Measurements from ENCODE around the gene RAD52. TPM values are rescaled to one million over a fixed set of nuclear protein-coding genes. Genes with fewer than 3 reads are reported as not detected.
A peak's percentile ranks its signal among the peaks of the same experiment; 100 is the strongest.

RAD52 gene
- total RNA-seq, 1 experiment from 2014 or later = 24.7 TPM

- DNase-seq (ENCODE audit: low spot score) = no peak
- Histone ChIP-seq H3K36me3 (ENCODE audit: insufficient read depth, low read length, poor library complexity, severe bottlenecking) (peaks cover 83% of the 10 kb centered on the region), H3K27me3 (replicated peaks; ENCODE audit: insufficient read depth, low read depth, low read length, poor library complexity) (no peaks in the 10 kb centered on the region), H3K4me3 (ENCODE audit: low read depth, low read length, poor library complexity, severe bottlenecking) (no peak overlapping the region), H3K27ac (ENCODE audit: low read depth, low read length, poor library complexity, severe bottlenecking) (no peak overlapping the region), H3K4me1 (ENCODE audit: insufficient read depth, low read length, poor library complexity, severe bottlenecking) (no peaks in the 10 kb centered on the region), H3K9me3 (ENCODE audit: low read depth, low read length, poor library complexity, severe bottlenecking) (no peaks in the 10 kb centered on the region)
- ChIA-PET POLR2A (ENCODE audit: low non-redundant PET) (no interaction called here), CTCF (no interaction called here)
- intact Hi-C loops (cut with micrococcal nuclease; ENCODE audit: unreplicated experiment) = no loop called here
- no TSS peak for BruUV-seq (replicated peaks)
- TF ChIP-seq CTCF (conservative IDR thresholded peaks at IDR 0.05; ENCODE audit: low read depth, low read length) (no peak), EZH2 (IDR thresholded peaks at IDR 0.05; ENCODE audit: borderline replicate concordance, low read depth, low read length, poor library complexity, severe bottlenecking) (no peak)
Measured at GRCh38 chr12:909861-910260, 39.6 kb downstream of the RAD52 start.

- Histone ChIP-seq H3K36me3 (ENCODE audit: insufficient read depth, low read length, poor library complexity, severe bottlenecking) (peaks cover 71% of the 10 kb centered on the region), H3K4me1 (ENCODE audit: insufficient read depth, low read length, poor library complexity, severe bottlenecking) (peaks cover 22% of the 10 kb centered on the region), H3K9me3 (ENCODE audit: low read depth, low read length, poor library complexity, severe bottlenecking) (no peaks in the 10 kb centered on the region), H3K27ac (ENCODE audit: low read depth, low read length, poor library complexity, severe bottlenecking) (peak overlapping the region; percentile 10), H3K4me3 (ENCODE audit: low read depth, low read length, poor library complexity, severe bottlenecking) (no peak overlapping the region), H3K27me3 (replicated peaks; ENCODE audit: insufficient read depth, low read depth, low read length, poor library complexity) (no peaks in the 10 kb centered on the region)
- DNase-seq (ENCODE audit: low spot score) = no peak
- no TSS peak for BruUV-seq (replicated peaks)
- intact Hi-C loops (cut with micrococcal nuclease; ENCODE audit: unreplicated experiment) = no loop called here
- TF ChIP-seq CTCF (conservative IDR thresholded peaks at IDR 0.05; ENCODE audit: low read depth, low read length) (no peak), EZH2 (IDR thresholded peaks at IDR 0.05; ENCODE audit: borderline replicate concordance, low read depth, low read length, poor library complexity, severe bottlenecking) (no peak)
- ChIA-PET CTCF (no interaction called here), POLR2A (ENCODE audit: low non-redundant PET) (no interaction called here)
Measured at GRCh38 chr12:907413-908185, 41.9 kb downstream of the RAD52 start.

GRCh38 chr12:906062-906585 lies 43.4 kb downstream of the RAD52 start:
- H3K36me3 ChIP-seq (ENCODE audit: insufficient read depth, low read length, poor library complexity, severe bottlenecking) = peaks cover 71% of the 10 kb centered on the region
- no peak for DNase-seq (ENCODE audit: low spot score)
- intact Hi-C loops (cut with micrococcal nuclease; ENCODE audit: unreplicated experiment) = no loop called here
- H3K9me3 ChIP-seq (ENCODE audit: low read depth, low read length, poor library complexity, severe bottlenecking) = no peaks in the 10 kb centered on the region
- peaks cover 23% of the 10 kb centered on the region for H3K4me1 ChIP-seq (ENCODE audit: insufficient read depth, low read length, poor library complexity, severe bottlenecking)
- no peaks in the 10 kb centered on the region for H3K27me3 ChIP-seq (replicated peaks; ENCODE audit: insufficient read depth, low read depth, low read length, poor library complexity)
- no peak overlapping the region for H3K27ac ChIP-seq (ENCODE audit: low read depth, low read length, poor library complexity, severe bottlenecking)
- POLR2A ChIA-PET (ENCODE audit: low non-redundant PET) = no interaction called here
- no peak for TF ChIP-seq CTCF (conservative IDR thresholded peaks at IDR 0.05; ENCODE audit: low read depth, low read length)
- no peak for TF ChIP-seq EZH2 (IDR thresholded peaks at IDR 0.05; ENCODE audit: borderline replicate concordance, low read depth, low read length, poor library complexity, severe bottlenecking)
- BruUV-seq (replicated peaks) = no TSS peak
- H3K4me3 ChIP-seq (ENCODE audit: low read depth, low read length, poor library complexity, severe bottlenecking) = no peak overlapping the region
- CTCF ChIA-PET = no interaction called here

Data from A673 (cell line).